GM13977 (cell line): ENCODE data around the gene TMEM72.
A peak's percentile ranks its signal among the peaks of the same experiment; 100 is the strongest.
"Not testable (repeated sequence)": the region's sequence is repeated elsewhere in the genome, so short reads cannot be mapped to it uniquely, and the experiment has no call there.

Source experiments
- DNase-seq: peaks from one replicate; pipeline ENCODE4 v3.0.0; 2012; ENCODE audit warnings: low spot score
- CTCF ChIP-seq: IDR thresholded peaks from 2 replicates; pipeline ENCODE4 v1.5.1; 2012; ENCODE audit warnings: mild to moderate bottlenecking, control low read depth; ENCODE audit not compliant: insufficient read depth; ENCODE audit errors: extremely low read depth, missing control alignments
- in situ Hi-C: fragments of 300-500 bp; cut with MboI; formaldehyde crosslinking; loops from one replicate; pipeline ENCODE4 v1.12.0; 2022; ENCODE audit warnings: low sequenced_read_pairs, low pct_unique_long_range_greater_than_20kb, mixed read lengths, inconsistent platforms; ENCODE audit not compliant: unreplicated experiment

The TMEM72 gene

GRCh38 chr10:44865289-44865671, 45.9 kb upstream of the TMEM72 start:
- DNase-seq: no peak
- TF ChIP-seq CTCF: peak; percentile 2
- in situ Hi-C loops: loop anchor here (25.0 kb wide), 2 partner anchors 478 to 1203 kb away; partner anchors contain the start of gene CXCL12

GRCh38 chr10:44866367-44866766, 44.8 kb upstream of the TMEM72 start:
- in situ Hi-C loops: loop anchor here (25.0 kb wide), 2 partner anchors 479 to 1204 kb away; partner anchors contain the start of gene CXCL12
- DNase-seq: not testable (repeated sequence)

- in situ Hi-C loops: loop anchor here (25.0 kb wide), 2 partner anchors 483 to 1208 kb away; partner anchors contain the start of gene CXCL12
- no peak for TF ChIP-seq CTCF
- no peak for DNase-seq
Measured at GRCh38 chr10:44870031-44870430, 41.1 kb upstream of the TMEM72 start.

- DNase-seq: no peak
- in situ Hi-C loops: loop anchor here (25.0 kb wide), 2 partner anchors 486 to 1211 kb away; partner anchors contain the start of gene CXCL12
- TF ChIP-seq CTCF: no peak
Measured at GRCh38 chr10:44873160-44873559, 38.0 kb upstream of the TMEM72 start.

- no peak for TF ChIP-seq CTCF
- no peak for DNase-seq
- in situ Hi-C loops: loop anchor here (25.0 kb wide), 2 partner anchors 487 to 1212 kb away; partner anchors contain the start of gene CXCL12
Measured at GRCh38 chr10:44874166-44874565, 37.0 kb upstream of the TMEM72 start.

GRCh38 chr10:44878706-44879530, 32.2 kb upstream of the TMEM72 start:
- in situ Hi-C loops: no loop called here
- TF ChIP-seq CTCF: no peak
- DNase-seq: peak; percentile 86

- no peak for TF ChIP-seq CTCF
- in situ Hi-C loops: no loop called here
- no peak for DNase-seq
Measured at GRCh38 chr10:44879531-44879899, 31.6 kb upstream of the TMEM72 start.
